ENCODE measurements around the gene PITHD1. TPM values are rescaled to one million over a fixed set of nuclear protein-coding genes. Genes with fewer than 3 reads are reported as not detected.
"Not testable (repeated sequence)": the region's sequence is repeated elsewhere in the genome, so short reads cannot be mapped to it uniquely, and the experiment has no call there.

The PITHD1 gene
- total RNA-seq, result 100 to 1,000 TPM; 110 to 111 TPM
- polyA plus RNA-seq (2013, experiment 1 of 2), result 48.7 TPM
- 55.0 TPM for polyA plus RNA-seq (2013, experiment 2 of 2)
- total RNA-seq, result 55.4 to 159 (median 74.5) reads per million in 172 experiments

- intact Hi-C loops (cut with DNase I, micrococcal nuclease), result loop anchor here (1.0 to 5.0 kb wide), 3 partner anchors 13 to 36 kb away; partner anchors contain the start of genes ELOA (in 1 of the 2), GALE (in 1 of the 2) and LYPLA2 (in 1 of the 2)
- peak within 1 kb of the TSS; percentile 81 to 89 for H3K27ac ChIP-seq (ENCODE audit: low read depth in 1 of 2, low read length in 2 of 2)
- DNase-seq (peak; percentile 58 to 94 (median 78)), ATAC-seq (ENCODE audit: poor library complexity) (peak; percentile 80)
- H3K36me3 ChIP-seq (ENCODE audit: insufficient read depth, low read length), result peaks cover 18% of the 10 kb centered on the region
- Mint-ChIP-seq H3K4me3 (peak within 1 kb of the TSS; percentile 92), H3K4me1 (ENCODE audit: low read depth) (peaks cover 46% of the 10 kb centered on the region), H3K27ac (peak within 1 kb of the TSS; percentile 98), H3K27me3 (no peaks in the 10 kb centered on the region), H3K36me3 (ENCODE audit: low read depth) (peaks cover 31% of the 10 kb centered on the region), H3K9me3 (no peaks in the 10 kb centered on the region)
- TF ChIP-seq CTCF (IDR thresholded peaks at IDR 0.05), result no peak
- H3K9me3 ChIP-seq (ENCODE audit: control insufficient read depth in 1 of 2, insufficient read depth in 1 of 2, low read length in 2 of 2), result no peaks in the 10 kb centered on the region
- H3K4me3 ChIP-seq (ENCODE audit: low read length), result peak within 1 kb of the TSS; percentile 80
- H3K27me3 ChIP-seq (ENCODE audit: control insufficient read depth in 1 of 2, insufficient read depth in 2 of 2, low read length in 2 of 2), result no peaks in the 10 kb centered on the region
- H3K4me1 ChIP-seq (ENCODE audit: insufficient read depth, low read length), result peaks cover 34% of the 10 kb centered on the region
- ChIA-PET CTCF (interaction anchor here (0.7 to 1.5 kb wide), 2 partner anchors 33 to 87 kb away, joined by 3 to 5 read pairs; no protein-coding TSS in a partner anchor), POLR2A (interaction anchor here (0.6 to 3.4 kb wide), 14 partner anchors 13 to 434 kb away, joined by 3 to 28 read pairs (median 4); partner anchors contain the start of genes ELOA, GALE, HMGCL and HNRNPR)
Measured at GRCh38 chr1:23777979-23778814, at the start of gene PITHD1. Gene PITHD1 (plus strand): TSS chr1:23778418. CDS start chr1:23778516, 98 bp downstream.

- ATAC-seq (ENCODE audit: poor library complexity), result no peak
- no peak for DNase-seq
- no peak overlapping the region for H3K4me3 Mint-ChIP-seq
- ChIA-PET CTCF (interaction anchor here (0.6 to 0.9 kb wide), 2 partner anchors 11 to 132 kb away, joined by 3 read pairs; no protein-coding TSS in a partner anchor), POLR2A (no interaction called here)
- Histone ChIP-seq H3K4me3 (ENCODE audit: low read length) (no peak overlapping the region), H3K4me1 (ENCODE audit: insufficient read depth, low read length) (no peaks in the 10 kb centered on the region), H3K36me3 (ENCODE audit: insufficient read depth, low read length) (no peaks in the 10 kb centered on the region), H3K27me3 (ENCODE audit: control insufficient read depth in 1 of 2, insufficient read depth in 2 of 2, low read length in 2 of 2) (no peaks in the 10 kb centered on the region), H3K27ac (ENCODE audit: low read depth in 1 of 2, low read length in 2 of 2) (no peak overlapping the region), H3K9me3 (ENCODE audit: control insufficient read depth in 1 of 2, insufficient read depth in 1 of 2, low read length in 2 of 2) (no peaks in the 10 kb centered on the region)
- H3K4me1 Mint-ChIP-seq (ENCODE audit: low read depth), result no peaks in the 10 kb centered on the region
- no peaks in the 10 kb centered on the region for H3K27me3 Mint-ChIP-seq
- no peak for TF ChIP-seq CTCF (IDR thresholded peaks at IDR 0.05)
- no peak overlapping the region for H3K27ac Mint-ChIP-seq
- intact Hi-C loops (cut with DNase I, micrococcal nuclease), result no loop called here
- H3K36me3 Mint-ChIP-seq (ENCODE audit: low read depth), result no peaks in the 10 kb centered on the region
- no peaks in the 10 kb centered on the region for H3K9me3 Mint-ChIP-seq
Measured at GRCh38 chr1:23732363-23733224, 45.6 kb upstream of the PITHD1 start.

- H3K27me3 Mint-ChIP-seq; POLR2A ChIA-PET; intact Hi-C loops (cut with DNase I, micrococcal nuclease); DNase-seq; H3K27me3 ChIP-seq (ENCODE audit: control insufficient read depth in 1 of 2, insufficient read depth in 2 of 2, low read length in 2 of 2); H3K27ac ChIP-seq (ENCODE audit: low read depth in 1 of 2, low read length in 2 of 2); H3K4me3 Mint-ChIP-seq; CTCF ChIA-PET; H3K4me1 Mint-ChIP-seq (ENCODE audit: low read depth); H3K4me3 ChIP-seq (ENCODE audit: low read length); H3K9me3 ChIP-seq (ENCODE audit: control insufficient read depth in 1 of 2, insufficient read depth in 1 of 2, low read length in 2 of 2); H3K9me3 Mint-ChIP-seq; H3K36me3 ChIP-seq (ENCODE audit: insufficient read depth, low read length); H3K4me1 ChIP-seq (ENCODE audit: insufficient read depth, low read length); H3K36me3 Mint-ChIP-seq (ENCODE audit: low read depth); H3K27ac Mint-ChIP-seq; ATAC-seq (ENCODE audit: poor library complexity): not testable (repeated sequence)
Measured at GRCh38 chr1:23733281-23733680, 44.9 kb upstream of the PITHD1 start.

All from CD4-positive, alpha-beta T cell (primary cell).